SK-N-SH treated with all-trans-retinoic acid at 6 μM for 48 hours (cell line): Measurements from ENCODE around the gene MIOX.

Experiments
- ATAC-seq: fragments of 200-7000 bp; cut with Tn5 transposase; 3 replicates; pipeline ENCODE4 v1.9.1; 2020; ENCODE audit warnings: mild to moderate bottlenecking, moderate library complexity
- ARNTL ChIP-seq: fragments of 450-650 bp; formaldehyde crosslinking; IDR thresholded peaks from 2 replicates; pipeline ENCODE4 v1.5.0; 2020; ENCODE audit warnings: low read depth, mild to moderate bottlenecking, moderate library complexity, borderline replicate concordance
- BACH2 ChIP-seq: fragments of 250-450 bp; sonication (Bioruptor Pico); IDR thresholded peaks from 2 replicates; pipeline ENCODE4 v1.9.0; 2021; ENCODE audit warnings: mild to moderate bottlenecking, borderline replicate concordance
- ESRRG ChIP-seq: fragments of 250-450 bp; sonication (Bioruptor Pico); IDR thresholded peaks from 2 replicates; pipeline ENCODE4 v1.6.1; 2021; ENCODE audit warnings: mild to moderate bottlenecking
- ISL1 ChIP-seq: fragments of 250-450 bp; sonication (Bioruptor Pico); IDR thresholded peaks from 2 replicates; pipeline ENCODE4 v2.1.2; 2022; ENCODE audit warnings: mild to moderate bottlenecking, moderate library complexity
- OSR1 ChIP-seq: fragments of 250-450 bp; sonication (Bioruptor Pico); IDR thresholded peaks from 2 replicates; pipeline ENCODE4 v1.8.0; 2022; ENCODE audit warnings: moderate library complexity, mild to moderate bottlenecking, inconsistent platforms
- PPARA ChIP-seq: fragments of 250-450 bp; sonication (Bioruptor Pico); IDR thresholded peaks from 2 replicates; pipeline ENCODE4 v1.5.0; 2020; ENCODE audit warnings: mild to moderate bottlenecking, borderline replicate concordance
- RARB ChIP-seq: fragments of 250-450 bp; sonication (Bioruptor Pico); IDR thresholded peaks from 2 replicates; pipeline ENCODE4 v1.8.0; 2021; ENCODE audit warnings: mild to moderate bottlenecking, moderate library complexity
- SNAI2 ChIP-seq: fragments of 250-450 bp; sonication (Bioruptor Pico); IDR thresholded peaks from 2 replicates; pipeline ENCODE4 v1.5.0; 2020; ENCODE audit warnings: mild to moderate bottlenecking, moderate library complexity
- TCF4 ChIP-seq: fragments of 250-450 bp; sonication (Bioruptor Pico); IDR thresholded peaks from 2 replicates; pipeline ENCODE4 v1.8.0; 2021; ENCODE audit warnings: mild to moderate bottlenecking, moderate library complexity, borderline replicate concordance
- ZC3H10 ChIP-seq: fragments of 250-450 bp; sonication (Bioruptor Pico); IDR thresholded peaks from 2 replicates; pipeline ENCODE4 v1.5.1; 2021; ENCODE audit warnings: mild to moderate bottlenecking, moderate library complexity
- ZFP3 ChIP-seq: fragments of 250-450 bp; sonication (Bioruptor Pico); IDR thresholded peaks from 2 replicates; pipeline ENCODE4 v1.5.0; 2020; ENCODE audit warnings: mild to moderate bottlenecking, moderate library complexity
- ZFP30 ChIP-seq: fragments of 450-650 bp; formaldehyde crosslinking; IDR thresholded peaks from 2 replicates; pipeline ENCODE4 v1.5.0; 2022; ENCODE audit warnings: mild to moderate bottlenecking, moderate library complexity
- ZNF565 ChIP-seq: fragments of 450-650 bp; formaldehyde crosslinking; conservative IDR thresholded peaks from 2 replicates; pipeline ENCODE4 v1.5.0; 2020; ENCODE audit warnings: low read depth, mild to moderate bottlenecking, moderate library complexity
- ZNF70 ChIP-seq: fragments of 450-650 bp; formaldehyde crosslinking; IDR thresholded peaks from 2 replicates; pipeline ENCODE4 v1.5.0; 2020; ENCODE audit warnings: mild to moderate bottlenecking, moderate library complexity
- TF ChIP-seq, protein P1 (sequence below): fragments of 250-450 bp; sonication (Bioruptor Pico); IDR thresholded peaks from 2 replicates; pipeline ENCODE4 v1.8.0; 2021; ENCODE audit warnings: low read depth, mild to moderate bottlenecking, moderate library complexity, borderline replicate concordance
- TF ChIP-seq, protein P2 (sequence below): fragments of 250-450 bp; sonication (Bioruptor Pico); IDR thresholded peaks from 2 replicates; pipeline ENCODE4 v1.5.1; 2020; ENCODE audit warnings: low read depth, mild to moderate bottlenecking, moderate library complexity
- TF ChIP-seq, protein P3 (sequence below): fragments of 250-450 bp; sonication (Bioruptor Pico); IDR thresholded peaks from 2 replicates; pipeline ENCODE4 v1.8.0; 2020; ENCODE audit warnings: mild to moderate bottlenecking, moderate library complexity, borderline replicate concordance
- TF ChIP-seq, protein P4 (sequence below): fragments of 250-450 bp; sonication (Bioruptor Pico); IDR thresholded peaks from 2 replicates; pipeline ENCODE4 v1.5.1; 2021; ENCODE audit warnings: mild to moderate bottlenecking, moderate library complexity

The MIOX gene

DNA sequence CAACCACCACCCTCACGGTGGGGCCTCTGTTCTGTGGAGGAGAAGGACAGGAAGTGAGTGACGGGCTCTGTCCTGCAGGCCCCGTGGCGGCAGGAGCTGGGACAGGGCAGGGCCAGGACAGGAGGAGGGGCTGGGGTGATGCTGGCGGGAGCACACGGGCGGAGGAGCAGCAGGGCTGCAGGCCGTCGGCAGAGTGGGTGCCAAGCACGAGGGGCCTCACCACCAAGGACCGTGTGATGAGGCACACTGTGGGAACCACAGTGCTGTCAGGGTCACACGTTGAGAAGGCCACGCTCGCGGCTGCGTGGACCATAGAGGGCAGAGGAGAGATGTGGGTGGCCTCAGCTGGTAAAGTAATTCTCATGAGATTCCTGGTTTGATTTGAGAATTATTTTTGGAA lies 30.2 kb downstream of the MIOX start:
- no peak for ATAC-seq
- TF ChIP-seq SNAI2 (CRISPR knock-in tag) (no peak), ZC3H10 (CRISPR knock-in tag) (no peak)

DNA sequence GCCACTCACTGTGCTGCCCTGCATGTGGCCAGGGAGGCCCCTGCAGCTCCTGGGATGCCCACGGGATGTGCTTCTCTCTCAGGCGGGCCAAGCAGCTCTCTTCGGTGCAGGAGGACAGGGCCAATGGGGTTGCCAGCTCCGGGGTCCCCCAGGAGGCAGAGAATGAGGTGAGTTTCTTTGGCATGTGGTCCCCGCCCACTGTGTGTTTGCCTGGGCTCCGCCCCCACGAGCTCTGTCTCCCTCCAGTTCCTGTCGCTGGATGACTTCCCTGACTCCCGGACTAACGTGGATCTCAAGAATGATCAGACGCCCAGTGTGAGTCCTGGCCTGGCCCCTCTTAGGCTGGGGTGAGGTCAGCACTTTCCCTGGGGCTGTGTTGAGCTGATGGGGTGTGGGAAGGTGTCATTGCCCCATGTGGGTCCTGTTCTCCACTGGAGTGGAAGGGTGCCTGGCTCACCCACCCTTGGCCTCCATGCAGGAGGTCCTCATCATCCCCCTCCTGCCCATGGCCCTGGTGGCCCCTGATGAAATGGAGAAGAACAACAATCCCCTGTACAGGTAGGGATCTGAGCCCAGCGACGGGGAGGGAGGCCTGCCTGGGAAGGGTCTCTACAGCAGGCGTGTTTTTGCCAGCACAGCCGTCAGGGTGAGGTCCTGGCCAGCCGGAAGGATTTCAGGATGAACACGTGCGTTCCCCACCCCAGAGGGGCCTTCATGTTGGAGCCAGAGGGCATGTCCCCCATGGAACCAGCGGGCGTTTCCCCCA lies 31.0 kb downstream of the MIOX start:
- ATAC-seq, result no peak
- TF ChIP-seq, protein P1, sequence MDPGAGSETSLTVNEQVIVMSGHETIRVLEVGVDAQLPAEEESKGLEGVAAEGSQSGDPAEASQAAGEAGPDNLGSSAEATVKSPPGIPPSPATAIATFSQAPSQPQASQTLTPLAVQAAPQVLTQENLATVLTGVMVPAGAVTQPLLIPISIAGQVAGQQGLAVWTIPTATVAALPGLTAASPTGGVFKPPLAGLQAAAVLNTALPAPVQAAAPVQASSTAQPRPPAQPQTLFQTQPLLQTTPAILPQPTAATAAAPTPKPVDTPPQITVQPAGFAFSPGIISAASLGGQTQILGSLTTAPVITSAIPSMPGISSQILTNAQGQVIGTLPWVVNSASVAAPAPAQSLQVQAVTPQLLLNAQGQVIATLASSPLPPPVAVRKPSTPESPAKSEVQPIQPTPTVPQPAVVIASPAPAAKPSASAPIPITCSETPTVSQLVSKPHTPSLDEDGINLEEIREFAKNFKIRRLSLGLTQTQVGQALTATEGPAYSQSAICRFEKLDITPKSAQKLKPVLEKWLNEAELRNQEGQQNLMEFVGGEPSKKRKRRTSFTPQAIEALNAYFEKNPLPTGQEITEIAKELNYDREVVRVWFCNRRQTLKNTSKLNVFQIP (CRISPR knock-in tag), result no peak
- TF ChIP-seq ISL1 (CRISPR knock-in tag), result no peak
- no peak for TF ChIP-seq ZFP3 (CRISPR knock-in tag)
- TF ChIP-seq ZNF70 (CRISPR knock-in tag), result no peak
- TF ChIP-seq, protein P2, sequence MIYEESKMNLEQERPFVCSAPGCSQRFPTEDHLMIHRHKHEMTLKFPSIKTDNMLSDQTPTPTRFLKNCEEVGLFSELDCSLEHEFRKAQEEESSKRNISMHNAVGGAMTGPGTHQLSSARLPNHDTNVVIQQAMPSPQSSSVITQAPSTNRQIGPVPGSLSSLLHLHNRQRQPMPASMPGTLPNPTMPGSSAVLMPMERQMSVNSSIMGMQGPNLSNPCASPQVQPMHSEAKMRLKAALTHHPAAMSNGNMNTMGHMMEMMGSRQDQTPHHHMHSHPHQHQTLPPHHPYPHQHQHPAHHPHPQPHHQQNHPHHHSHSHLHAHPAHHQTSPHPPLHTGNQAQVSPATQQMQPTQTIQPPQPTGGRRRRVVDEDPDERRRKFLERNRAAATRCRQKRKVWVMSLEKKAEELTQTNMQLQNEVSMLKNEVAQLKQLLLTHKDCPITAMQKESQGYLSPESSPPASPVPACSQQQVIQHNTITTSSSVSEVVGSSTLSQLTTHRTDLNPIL (CRISPR knock-in tag), result no peak
- no peak for TF ChIP-seq OSR1 (CRISPR knock-in tag)
- no peak for TF ChIP-seq ZFP30 (CRISPR knock-in tag)
- TF ChIP-seq ARNTL (CRISPR knock-in tag), result no peak

DNA sequence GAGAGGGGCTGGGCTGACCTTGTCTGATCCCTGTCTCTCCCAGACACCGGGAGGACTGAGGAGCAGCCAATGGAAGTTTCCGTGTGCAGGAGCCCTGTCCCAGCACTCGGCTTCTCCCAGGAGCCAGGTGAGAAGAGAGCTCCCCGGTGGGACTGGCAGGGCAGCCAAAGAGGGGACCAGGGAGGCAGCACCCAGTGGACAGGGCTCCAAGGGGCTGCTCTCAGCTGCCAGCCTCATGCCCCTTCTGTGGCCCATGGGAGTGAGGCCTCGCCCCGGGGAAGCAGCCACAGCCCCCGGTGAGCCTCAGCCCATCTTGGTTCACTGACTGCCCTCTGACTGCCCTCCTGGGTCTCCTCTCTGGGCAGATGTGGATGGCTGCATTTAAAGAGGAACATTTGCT lies 31.9 kb downstream of the MIOX start:
- ATAC-seq, result no peak
- TF ChIP-seq OSR1 (CRISPR knock-in tag), result no peak
- TF ChIP-seq RARB, result no peak
- no peak for TF ChIP-seq SNAI2 (CRISPR knock-in tag)
- no peak for TF ChIP-seq ZNF565
- TF ChIP-seq ZC3H10 (CRISPR knock-in tag), result no peak
- TF ChIP-seq, protein P3, sequence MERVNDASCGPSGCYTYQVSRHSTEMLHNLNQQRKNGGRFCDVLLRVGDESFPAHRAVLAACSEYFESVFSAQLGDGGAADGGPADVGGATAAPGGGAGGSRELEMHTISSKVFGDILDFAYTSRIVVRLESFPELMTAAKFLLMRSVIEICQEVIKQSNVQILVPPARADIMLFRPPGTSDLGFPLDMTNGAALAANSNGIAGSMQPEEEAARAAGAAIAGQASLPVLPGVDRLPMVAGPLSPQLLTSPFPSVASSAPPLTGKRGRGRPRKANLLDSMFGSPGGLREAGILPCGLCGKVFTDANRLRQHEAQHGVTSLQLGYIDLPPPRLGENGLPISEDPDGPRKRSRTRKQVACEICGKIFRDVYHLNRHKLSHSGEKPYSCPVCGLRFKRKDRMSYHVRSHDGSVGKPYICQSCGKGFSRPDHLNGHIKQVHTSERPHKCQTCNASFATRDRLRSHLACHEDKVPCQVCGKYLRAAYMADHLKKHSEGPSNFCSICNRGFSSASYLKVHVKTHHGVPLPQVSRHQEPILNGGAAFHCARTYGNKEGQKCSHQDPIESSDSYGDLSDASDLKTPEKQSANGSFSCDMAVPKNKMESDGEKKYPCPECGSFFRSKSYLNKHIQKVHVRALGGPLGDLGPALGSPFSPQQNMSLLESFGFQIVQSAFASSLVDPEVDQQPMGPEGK (CRISPR knock-in tag), result no peak
- TF ChIP-seq PPARA (CRISPR knock-in tag), result no peak
- no peak for TF ChIP-seq ZFP30 (CRISPR knock-in tag)
- no peak for TF ChIP-seq BACH2 (CRISPR knock-in tag)
- TF ChIP-seq, protein P2 (CRISPR knock-in tag), result no peak
- TF ChIP-seq TCF4, result no peak
- no peak for TF ChIP-seq ARNTL (CRISPR knock-in tag)
- TF ChIP-seq ESRRG, result no peak
- TF ChIP-seq, protein P1 (CRISPR knock-in tag), result no peak
- TF ChIP-seq, protein P4, sequence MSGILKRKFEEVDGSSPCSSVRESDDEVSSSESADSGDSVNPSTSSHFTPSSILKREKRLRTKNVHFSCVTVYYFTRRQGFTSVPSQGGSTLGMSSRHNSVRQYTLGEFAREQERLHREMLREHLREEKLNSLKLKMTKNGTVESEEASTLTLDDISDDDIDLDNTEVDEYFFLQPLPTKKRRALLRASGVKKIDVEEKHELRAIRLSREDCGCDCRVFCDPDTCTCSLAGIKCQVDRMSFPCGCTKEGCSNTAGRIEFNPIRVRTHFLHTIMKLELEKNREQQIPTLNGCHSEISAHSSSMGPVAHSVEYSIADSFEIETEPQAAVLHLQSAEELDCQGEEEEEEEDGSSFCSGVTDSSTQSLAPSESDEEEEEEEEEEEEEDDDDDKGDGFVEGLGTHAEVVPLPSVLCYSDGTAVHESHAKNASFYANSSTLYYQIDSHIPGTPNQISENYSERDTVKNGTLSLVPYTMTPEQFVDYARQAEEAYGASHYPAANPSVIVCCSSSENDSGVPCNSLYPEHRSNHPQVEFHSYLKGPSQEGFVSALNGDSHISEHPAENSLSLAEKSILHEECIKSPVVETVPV (CRISPR knock-in tag), result no peak
- TF ChIP-seq ZNF70 (CRISPR knock-in tag), result no peak
- no peak for TF ChIP-seq ISL1 (CRISPR knock-in tag)
